LNCaP clone FGC (cell line): ENCODE measurements around the gene CTLA4.

Source experiments
- DNase-seq: peaks from one replicate; pipeline ENCODE4 v3.0.0-alpha.2; 2011; ENCODE audit warnings: low read depth
- H3K4me3 ChIP-seq: 2 replicates; pipeline ENCODE4 v1.5.1; 2011; ENCODE audit warnings: mild to moderate bottlenecking, low read depth, low read length, control low read depth
- TF ChIP-seq, protein P1 (sequence below): IDR thresholded peaks from 2 replicates; pipeline ENCODE4 v1.5.1; 2012; ENCODE audit warnings: mild to moderate bottlenecking; ENCODE audit not compliant: control insufficient read depth, insufficient read depth; ENCODE audit errors: extremely low read depth

The CTLA4 gene

DNA sequence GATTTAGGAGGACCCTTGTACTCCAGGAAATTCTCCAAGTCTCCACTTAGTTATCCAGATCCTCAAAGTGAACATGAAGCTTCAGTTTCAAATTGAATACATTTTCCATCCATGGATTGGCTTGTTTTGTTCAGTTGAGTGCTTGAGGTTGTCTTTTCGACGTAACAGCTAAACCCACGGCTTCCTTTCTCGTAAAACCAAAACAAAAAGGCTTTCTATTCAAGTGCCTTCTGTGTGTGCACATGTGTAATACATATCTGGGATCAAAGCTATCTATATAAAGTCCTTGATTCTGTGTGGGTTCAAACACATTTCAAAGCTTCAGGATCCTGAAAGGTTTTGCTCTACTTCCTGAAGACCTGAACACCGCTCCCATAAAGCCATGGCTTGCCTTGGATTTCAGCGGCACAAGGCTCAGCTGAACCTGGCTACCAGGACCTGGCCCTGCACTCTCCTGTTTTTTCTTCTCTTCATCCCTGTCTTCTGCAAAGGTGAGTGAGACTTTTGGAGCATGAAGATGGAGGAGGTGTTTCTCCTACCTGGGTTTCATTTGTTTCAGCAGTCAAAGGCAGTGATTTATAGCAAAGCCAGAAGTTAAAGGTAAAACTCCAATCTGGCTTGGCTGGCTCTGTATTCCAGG is at the start of gene CTLA4:
CTLA4 (plus strand) TSS at position 211 of the 640 bp plus-strand sequence; CDS start at position 383, 172 bp downstream.
- H3K4me3 ChIP-seq: no peak within 1 kb of the TSS
- TF ChIP-seq, protein P1, sequence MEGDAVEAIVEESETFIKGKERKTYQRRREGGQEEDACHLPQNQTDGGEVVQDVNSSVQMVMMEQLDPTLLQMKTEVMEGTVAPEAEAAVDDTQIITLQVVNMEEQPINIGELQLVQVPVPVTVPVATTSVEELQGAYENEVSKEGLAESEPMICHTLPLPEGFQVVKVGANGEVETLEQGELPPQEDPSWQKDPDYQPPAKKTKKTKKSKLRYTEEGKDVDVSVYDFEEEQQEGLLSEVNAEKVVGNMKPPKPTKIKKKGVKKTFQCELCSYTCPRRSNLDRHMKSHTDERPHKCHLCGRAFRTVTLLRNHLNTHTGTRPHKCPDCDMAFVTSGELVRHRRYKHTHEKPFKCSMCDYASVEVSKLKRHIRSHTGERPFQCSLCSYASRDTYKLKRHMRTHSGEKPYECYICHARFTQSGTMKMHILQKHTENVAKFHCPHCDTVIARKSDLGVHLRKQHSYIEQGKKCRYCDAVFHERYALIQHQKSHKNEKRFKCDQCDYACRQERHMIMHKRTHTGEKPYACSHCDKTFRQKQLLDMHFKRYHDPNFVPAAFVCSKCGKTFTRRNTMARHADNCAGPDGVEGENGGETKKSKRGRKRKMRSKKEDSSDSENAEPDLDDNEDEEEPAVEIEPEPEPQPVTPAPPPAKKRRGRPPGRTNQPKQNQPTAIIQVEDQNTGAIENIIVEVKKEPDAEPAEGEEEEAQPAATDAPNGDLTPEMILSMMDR: no peak
- DNase-seq: no peak

DNA sequence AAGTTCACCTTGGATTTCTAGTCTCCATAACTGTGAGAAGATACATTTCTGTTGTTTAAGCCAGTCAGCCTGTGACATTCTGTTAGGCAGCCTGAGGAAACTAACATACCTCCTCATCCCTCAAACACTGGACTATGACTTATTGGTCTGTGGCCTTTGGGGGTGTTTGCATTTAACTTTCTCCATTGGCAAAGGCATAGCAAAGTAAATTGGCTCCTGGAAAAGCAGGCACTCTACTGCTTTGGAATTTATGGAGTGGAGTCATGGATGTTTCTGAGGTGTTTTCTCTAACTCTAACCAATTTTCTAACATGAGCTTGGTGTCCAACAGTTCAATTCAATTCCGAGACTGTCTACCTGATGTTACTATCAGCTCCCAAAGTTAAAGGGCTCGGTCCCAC is 48.9 kb upstream of the CTLA4 start:
- TF ChIP-seq, protein P1: no peak
- no peak for DNase-seq
- H3K4me3 ChIP-seq: no peak overlapping the region

DNA sequence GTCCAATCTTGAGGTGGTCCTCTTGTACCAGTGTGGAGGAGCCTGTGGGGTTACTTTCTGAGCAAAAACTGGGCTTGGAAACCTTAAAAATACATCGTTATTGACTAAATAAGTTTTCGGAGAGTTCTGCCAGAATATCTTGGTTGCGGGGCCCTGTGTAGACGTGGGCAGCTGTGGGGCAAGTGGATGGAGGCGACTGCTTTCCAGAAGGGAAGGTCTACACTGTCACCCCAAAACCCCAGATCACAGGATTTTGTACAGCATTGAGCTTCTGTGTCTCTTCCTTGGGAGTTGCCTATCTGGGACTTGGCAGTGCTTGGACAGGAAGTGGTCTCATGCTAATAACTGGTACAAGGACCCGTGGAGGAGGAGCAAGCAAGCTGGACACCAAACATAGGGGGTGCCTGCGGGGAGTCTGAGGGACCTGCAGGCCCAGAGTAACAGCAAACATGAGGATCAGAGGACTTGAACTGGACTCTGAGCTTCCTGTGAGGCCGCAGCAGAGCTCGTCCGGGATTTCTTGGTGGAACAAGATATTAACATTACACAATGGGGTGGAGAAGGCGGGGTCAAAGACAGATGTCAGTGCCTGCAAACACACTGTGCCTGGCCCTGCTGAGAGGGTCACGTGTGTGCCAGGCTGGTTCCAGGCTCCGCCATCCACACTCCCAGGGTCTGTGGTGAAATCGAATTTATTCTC is 48.0 kb upstream of the CTLA4 start:
- DNase-seq: no peak
- no peak overlapping the region for H3K4me3 ChIP-seq
- TF ChIP-seq, protein P1: no peak

DNA sequence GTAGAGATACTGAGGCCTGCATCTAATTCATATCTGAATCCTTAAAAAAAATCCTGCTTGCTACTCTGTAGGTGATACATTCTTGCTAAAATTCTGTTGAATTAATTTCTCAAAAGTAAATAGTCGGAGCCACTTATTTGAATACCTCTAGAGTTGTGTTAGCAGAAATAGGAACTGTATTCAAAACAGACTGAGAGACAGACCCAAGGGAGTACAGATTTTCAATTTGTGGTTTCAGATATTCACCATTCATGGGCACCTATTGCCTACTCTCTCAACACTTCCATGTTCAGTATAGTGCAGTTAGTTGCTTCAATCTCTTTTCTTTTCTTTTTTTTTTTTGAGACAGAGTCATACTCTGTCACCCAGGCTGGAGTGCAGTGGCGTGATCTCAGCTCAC is 46.6 kb upstream of the CTLA4 start:
- no peak overlapping the region for H3K4me3 ChIP-seq
- TF ChIP-seq, protein P1: no peak
- DNase-seq: no peak

DNA sequence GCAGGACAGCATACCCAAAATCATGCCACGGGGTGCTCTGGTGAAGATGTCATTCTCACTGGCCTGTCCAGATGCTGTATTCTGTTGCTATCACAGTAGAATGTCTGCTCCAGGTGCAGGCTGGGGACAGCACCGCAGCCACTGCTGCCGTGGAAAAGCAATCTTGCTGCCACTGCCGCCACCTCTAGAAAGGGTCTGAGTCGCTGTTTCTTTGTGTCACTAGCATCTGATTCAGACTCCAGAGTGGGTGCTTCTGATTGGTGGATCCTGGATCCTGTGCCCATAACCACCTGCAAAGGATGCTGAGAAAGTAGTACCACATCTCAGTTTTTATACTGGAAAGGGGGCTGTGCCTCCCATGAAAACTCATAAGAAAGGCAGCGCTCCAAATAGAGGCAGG is 45.3 kb upstream of the CTLA4 start:
- TF ChIP-seq, protein P1: no peak
- no peak overlapping the region for H3K4me3 ChIP-seq
- no peak for DNase-seq

DNA sequence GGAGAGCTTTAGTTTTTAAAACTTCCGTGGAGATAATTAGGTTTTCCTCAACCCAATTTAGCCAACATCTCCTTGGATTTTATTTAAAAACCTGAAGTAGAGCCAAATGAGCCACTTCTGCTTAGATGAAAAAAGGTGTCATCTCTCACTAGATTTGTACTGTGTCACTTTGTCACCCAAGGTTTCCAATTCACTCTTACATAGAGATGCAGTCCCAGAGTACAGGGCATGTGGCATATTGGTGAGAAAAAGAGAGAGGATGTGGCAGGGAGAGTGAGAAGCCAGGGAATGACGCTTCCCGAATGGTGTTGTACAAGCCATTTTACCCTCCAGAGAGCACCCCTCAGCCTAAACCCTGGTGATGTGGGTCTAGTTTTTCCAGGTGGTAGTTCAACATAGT is 44.4 kb upstream of the CTLA4 start:
- H3K4me3 ChIP-seq: no peak overlapping the region
- no peak for DNase-seq
- TF ChIP-seq, protein P1: no peak

DNA sequence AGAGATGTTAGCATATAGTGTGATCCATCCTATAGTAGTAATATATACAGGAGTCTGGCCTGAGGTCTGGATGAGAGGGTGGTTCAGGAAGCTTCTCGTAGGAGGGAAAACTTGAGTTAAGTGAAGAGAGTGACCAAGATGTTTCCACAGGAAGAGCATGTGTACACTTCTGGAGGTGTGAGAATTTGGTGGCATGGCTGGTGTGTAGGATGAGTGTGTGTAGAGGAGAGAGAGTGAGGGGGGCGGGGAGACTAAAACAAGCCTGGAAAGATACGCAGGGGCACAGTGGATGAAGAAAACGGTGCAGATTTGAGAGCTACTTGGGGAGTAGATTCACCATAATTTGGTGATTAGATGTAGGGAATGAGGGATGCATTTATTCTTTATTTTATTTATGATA is 43.5 kb upstream of the CTLA4 start:
- TF ChIP-seq, protein P1: no peak
- H3K4me3 ChIP-seq: no peak overlapping the region
- DNase-seq: no peak
